HG02678 (cell line): Measurements from ENCODE around the gene TAF11L13.

Source experiments
- ATAC-seq: cut with Tn5 transposase; IDR thresholded peaks from one replicate; pipeline ENCODE4 v1.9.1; 2021; ENCODE audit warnings: mild to moderate bottlenecking, moderate library complexity; ENCODE audit not compliant: unreplicated experiment

Gene TAF11L13

DNA sequence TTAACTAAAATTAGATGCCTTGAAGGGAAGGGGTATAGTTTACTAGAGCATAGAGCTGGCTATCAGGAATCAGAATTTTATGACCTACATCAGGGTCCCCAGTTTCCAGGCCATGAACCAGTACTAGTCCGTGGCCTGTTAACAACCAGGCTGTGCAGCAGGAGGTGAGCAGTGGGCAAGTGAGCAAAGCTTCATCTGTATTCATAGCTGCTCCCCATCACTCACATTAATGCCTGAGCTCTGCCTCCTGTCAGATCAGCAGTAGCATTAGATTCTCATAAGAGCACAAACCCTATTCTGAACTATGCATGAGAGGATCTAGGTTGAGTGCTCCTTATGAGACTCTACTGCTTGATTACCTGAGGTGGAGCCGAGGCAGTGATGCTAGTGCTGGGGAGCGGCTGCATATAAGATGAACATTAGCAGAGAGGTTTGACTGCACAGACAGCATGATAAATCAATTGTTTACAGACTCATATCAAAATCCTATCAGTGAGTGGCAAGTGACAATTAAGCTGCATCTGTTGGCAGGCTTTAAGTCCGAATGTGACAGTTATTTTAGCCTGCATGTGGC lies 47.0 kb downstream of the TAF11L13 start:
- no peak for ATAC-seq

DNA sequence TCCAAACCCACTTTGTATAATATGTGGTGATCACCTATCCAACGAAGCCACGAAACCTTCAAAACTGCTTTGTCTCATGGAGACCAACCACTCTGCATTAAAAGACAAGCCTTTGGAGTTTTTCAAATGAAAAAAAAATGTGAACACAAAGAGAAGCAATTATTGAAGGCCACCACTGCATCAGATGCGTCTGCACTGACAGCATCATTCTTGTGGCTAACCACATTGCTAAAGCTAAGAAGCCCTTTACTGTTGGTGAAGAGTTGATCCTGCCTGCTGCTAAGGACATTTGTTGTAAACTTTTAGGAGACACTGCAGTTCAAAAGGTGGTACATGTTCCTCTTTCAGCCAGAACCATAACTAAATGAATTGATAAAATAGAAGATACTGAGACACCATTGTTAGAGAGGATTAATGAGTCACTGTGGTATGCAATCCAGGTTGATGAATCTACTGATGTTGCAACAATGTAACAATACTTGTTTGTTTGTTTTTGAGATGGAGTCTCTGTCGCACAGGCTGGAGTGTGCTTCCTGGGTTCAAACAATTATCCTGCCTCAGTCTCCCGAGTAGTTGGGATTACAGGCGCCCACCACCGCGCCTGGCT lies 47.8 kb downstream of the TAF11L13 start:
- no peak for ATAC-seq

DNA sequence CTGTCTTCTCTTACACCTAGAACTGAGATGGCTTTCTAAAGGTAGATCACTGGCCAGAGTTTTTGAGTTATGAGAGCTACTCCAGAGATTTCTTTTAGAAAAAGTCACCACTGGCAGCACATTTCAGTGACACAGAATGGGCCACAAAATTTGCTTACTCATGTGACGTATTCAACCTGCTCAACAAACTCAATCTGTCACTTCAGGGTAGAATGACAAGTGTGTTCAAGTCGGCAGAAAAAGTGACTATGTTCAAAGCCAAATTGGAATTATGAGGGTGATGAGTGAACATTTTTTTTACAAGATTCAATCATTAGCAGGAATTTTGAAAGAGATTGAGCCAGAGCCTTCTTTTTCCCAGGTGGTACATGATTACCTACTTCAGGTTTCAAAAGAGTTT lies 48.8 kb downstream of the TAF11L13 start:
- no peak for ATAC-seq
